K562 (cell line): ENCODE data around the gene MATCAP1. TPM values are rescaled to one million over a fixed set of nuclear protein-coding genes. Genes with fewer than 3 reads are reported as not detected.

ENCODE experiments used
- ATAC-seq: fragments of 200-7000 bp; cut with Tn5 transposase; 3 replicates; pipeline ENCODE4 v1.9.1; 2020; ENCODE audit warnings: moderate library complexity
- BruUV-seq: library from RNA; stranded (reverse); fragments of 400-500 nt; replicated peaks from 2 replicates; lab custom pipeline; 2021; lab: Mats Ljungman, UMichigan
- CTCF ChIA-PET: fragments of 300-600 bp; formaldehyde crosslinking; extraction: SDS; loops from one replicate; lab custom pipeline; 2021; ENCODE audit warnings: low intra/inter-chr PET ratio; lab: Yijun Ruan, JAX
- POLR2A ChIA-PET: fragments of 300-600, 350-650 bp; sonication (Branson Sonifier 250); formaldehyde crosslinking; extraction: SDS; loops from one replicate; lab custom pipeline; 2021; ENCODE audit warnings: antibody characterized with exemption, inconsistent platforms; lab: Yijun Ruan, JAX
- DNase-seq, 4 experiments: peaks; one replicate each; pipeline versions ENCODE4 v3.0.0 to v3.0.0-alpha.2; 2011 to 2018; ENCODE audit warnings: low spot score in 3 of 4, mixed read lengths in 3 of 4; ENCODE audit errors: extremely low read depth in 1 of 4
- FAIRE-seq: peaks from 2 replicates; lab custom pipeline; 2011; peaks lifted over from hg19 to GRCh38; lab: Jason Lieb, UNC
- H2AFZ ChIP-seq: 2 replicates; pipeline ENCODE4 v1.6.0; 2011; ENCODE audit warnings: low read depth, low read length, control low read depth, inconsistent platforms
- H3K27ac ChIP-seq: fragments of 200-600 bp; 3 replicates; pipeline ENCODE4 v1.8.0; 2011; ENCODE audit warnings: low read depth, mild to moderate bottlenecking, control low read depth, inconsistent platforms, low read length, moderate library complexity, mixed read lengths; ENCODE audit errors: extremely low read depth
- H3K27me3 ChIP-seq, 2 experiments: fragments of 300-600 bp in 1 of 2; 2 replicates in 1 of 2; 3 replicates in 1 of 2; pipeline versions ENCODE4 v1.6.0 to v1.8.0; 2011; ENCODE audit warnings: inconsistent platforms in 2 of 2, low read length in 2 of 2, mild to moderate bottlenecking in 1 of 2, mixed read lengths in 1 of 2, moderate library complexity in 1 of 2; ENCODE audit not compliant: control insufficient read depth in 2 of 2, insufficient read depth in 2 of 2
- H3K36me3 ChIP-seq: fragments of 300-600 bp; 3 replicates; pipeline ENCODE4 v1.8.0; 2011; ENCODE audit warnings: mild to moderate bottlenecking, low read length, inconsistent platforms; ENCODE audit not compliant: control insufficient read depth, insufficient read depth
- H3K4me1 ChIP-seq, 2 experiments: fragments of 200-600 bp in 1 of 2; replicated peaks in 1 of 2; 2 replicates in 1 of 2; 3 replicates in 1 of 2; pipeline versions ENCODE4 v1.5.1 to v1.8.0; 2011; ENCODE audit warnings: inconsistent platforms in 2 of 2, low read length in 2 of 2, mild to moderate bottlenecking in 1 of 2, mixed read lengths in 1 of 2, moderate library complexity in 1 of 2; ENCODE audit not compliant: control insufficient read depth in 2 of 2, insufficient read depth in 2 of 2
- H3K4me2 ChIP-seq: 2 replicates; pipeline ENCODE4 v1.6.1; 2011; ENCODE audit warnings: low read length, control low read depth, inconsistent platforms, mixed read lengths; ENCODE audit not compliant: insufficient read depth
- H3K4me3 ChIP-seq: fragments of 200-600 bp; sonication (generic), shearing (Covaris generic); 2 replicates; pipeline ENCODE4 v1.5.1; 2016; ENCODE audit warnings: control low read depth, inconsistent platforms
- H3K79me2 ChIP-seq: fragments of 200-600 bp; 3 replicates; pipeline ENCODE4 v1.8.0; 2011; ENCODE audit warnings: low read length, inconsistent platforms; ENCODE audit not compliant: control insufficient read depth, insufficient read depth
- H3K9ac ChIP-seq, 2 experiments: 2 replicates each; pipeline versions ENCODE4 v1.6.0 to v1.6.1; 2011; ENCODE audit warnings: low read depth in 2 of 2, low read length in 2 of 2, control low read depth in 1 of 2, inconsistent platforms in 1 of 2, mild to moderate bottlenecking in 1 of 2, mixed read lengths in 1 of 2; ENCODE audit not compliant: insufficient read depth in 1 of 2
- H3K9me1 ChIP-seq: one replicate; pipeline ENCODE4 v1.6.0; 2011; ENCODE audit warnings: inconsistent platforms, mild to moderate bottlenecking, low read length, moderate library complexity; ENCODE audit not compliant: control insufficient read depth, insufficient read depth
- H3K9me3 ChIP-seq: replicated peaks from 2 replicates; pipeline ENCODE4 v1.5.1; 2011; ENCODE audit warnings: low read depth, low read length, inconsistent platforms; ENCODE audit not compliant: control insufficient read depth, insufficient read depth
- H4K20me1 ChIP-seq: replicated peaks from 2 replicates; pipeline ENCODE4 v1.6.1; 2011; ENCODE audit warnings: low read length, inconsistent platforms, mixed read lengths; ENCODE audit not compliant: control insufficient read depth, insufficient read depth
- HDAC8 ChIP-seq: fragments of 450-650 bp; IDR thresholded peaks from 2 replicates; pipeline ENCODE4 v1.6.1; 2016; ENCODE audit warnings: mild to moderate bottlenecking, missing genetic modification characterization, moderate library complexity, missing compliant biosample characterization
- HNRNPK ChIP-seq: fragments of 200-400 bp; formaldehyde crosslinking; IDR thresholded peaks from one replicate; pipeline ENCODE4 v1.6.1; 2018; ENCODE audit warnings: mild to moderate bottlenecking, low read depth, low read length; ENCODE audit not compliant: poor library complexity, severe bottlenecking
- NFE2L1 ChIP-seq: fragments of 450-650 bp; IDR thresholded peaks from 2 replicates; pipeline ENCODE4 v1.6.1; 2016; ENCODE audit warnings: missing genetic modification characterization, low read depth, mild to moderate bottlenecking, missing compliant biosample characterization, moderate library complexity, borderline replicate concordance
- NR3C1 ChIP-seq: sonication (generic); formaldehyde crosslinking; IDR thresholded peaks from 2 replicates; pipeline ENCODE4 v1.8.1; 2022; ENCODE audit warnings: missing genetic modification reagents
- SAP30 ChIP-seq: fragments of 200-600 bp; sonication (generic); IDR thresholded peaks from 2 replicates; pipeline ENCODE4 v1.6.1; 2012; ENCODE audit warnings: borderline replicate concordance, low read depth, mild to moderate bottlenecking, moderate library complexity, low read length, control low read depth, inconsistent platforms; ENCODE audit not compliant: insufficient read depth, poor library complexity, severe bottlenecking
- SRSF1 ChIP-seq: fragments of 200-400 bp; formaldehyde crosslinking; IDR thresholded peaks from 2 replicates; pipeline ENCODE4 v1.6.1; 2017; ENCODE audit warnings: mild to moderate bottlenecking, low read depth, low read length, moderate library complexity
- TAF15 ChIP-seq: fragments of 200-400 bp; formaldehyde crosslinking; IDR thresholded peaks from 2 replicates; pipeline ENCODE4 v1.6.1; 2017; ENCODE audit warnings: mild to moderate bottlenecking, low read depth, low read length, moderate library complexity
- WGBS: fragments of 100-300 bp; shearing (Covaris generic); methylation state at CpG from one replicate; pipeline ENCODE4 v1.1.6; 2016; ENCODE audit warnings: low coverage, mixed read lengths; ENCODE audit not compliant: insufficient coverage; ENCODE audit errors: missing lambda C conversion rate; 5-methylcytosine and 5-hydroxymethylcytosine counted together
- in situ Hi-C: fragments of 300-500 bp; cut with MboI; formaldehyde crosslinking; loops from 4 replicates; pipeline ENCODE4 v1.15.0; 2018; ENCODE audit warnings: inconsistent platforms, mixed read lengths
- intact Hi-C: fragments of 100-400 bp; cut with micrococcal nuclease; formaldehyde crosslinking; loops from 2 replicates; pipeline ENCODE4 v1.14.2; 2022
- polyA plus RNA-seq, 8 experiments: library from polyadenylated mRNA; depleted of rRNA in 4 of 8; stranded (reverse) in 5 of 8; unstranded in 3 of 8; fragments of >200 nt; fragmentation: Nextera tagmentation in 2 of 8; fragmentation: Illumina TruSeq in 1 of 8; extraction: Ambion mirVana in 2 of 8; extraction: Trizol in 1 of 8; gene quantifications; 2 replicates each; pipeline versions ENCODE4 v1.2.1 to v1.2.3, GENCODE V29; 2011 to 2014; ENCODE audit warnings: inconsistent platforms in 1 of 8, missing spikeins in 1 of 8
- total RNA-seq, 7 experiments: library from RNA; depleted of rRNA in 6 of 7; stranded (reverse); fragments of >200 nt in 6 of 7; fragmentation: Illumina TruSeq in 2 of 7; extraction: Trizol in 2 of 7; gene quantifications; 2 replicates each; pipeline versions ENCODE4 v1.2.1 to v1.2.3, GENCODE V29; 2011 to 2021; ENCODE audit warnings: low replicate concordance in 1 of 7
- TF ChIP-seq, protein P1 (sequence below): sonication (generic); formaldehyde crosslinking; IDR thresholded peaks from 2 replicates; pipeline ENCODE4 v1.8.0; 2022; ENCODE audit warnings: mild to moderate bottlenecking, missing genetic modification reagents, borderline replicate concordance
- TF ChIP-seq, protein P2 (sequence below): sonication (generic); formaldehyde crosslinking; IDR thresholded peaks from 2 replicates; pipeline ENCODE4 v1.8.1; 2023; ENCODE audit warnings: mild to moderate bottlenecking, missing genetic modification reagents
- TF ChIP-seq, protein P3 (sequence below): fragments of 450-650 bp; IDR thresholded peaks from 2 replicates; pipeline ENCODE4 v1.7.1; 2018; ENCODE audit warnings: mild to moderate bottlenecking, low read depth; ENCODE audit not compliant: partially characterized antibody

Gene MATCAP1
- total and polyA plus RNA-seq, 9 of the 15 experiments (the other 6 are each of a cell fraction or from before 2014, with no cell fraction given) = 3.4 to 20.5 (median 10.3) TPM

DNA sequence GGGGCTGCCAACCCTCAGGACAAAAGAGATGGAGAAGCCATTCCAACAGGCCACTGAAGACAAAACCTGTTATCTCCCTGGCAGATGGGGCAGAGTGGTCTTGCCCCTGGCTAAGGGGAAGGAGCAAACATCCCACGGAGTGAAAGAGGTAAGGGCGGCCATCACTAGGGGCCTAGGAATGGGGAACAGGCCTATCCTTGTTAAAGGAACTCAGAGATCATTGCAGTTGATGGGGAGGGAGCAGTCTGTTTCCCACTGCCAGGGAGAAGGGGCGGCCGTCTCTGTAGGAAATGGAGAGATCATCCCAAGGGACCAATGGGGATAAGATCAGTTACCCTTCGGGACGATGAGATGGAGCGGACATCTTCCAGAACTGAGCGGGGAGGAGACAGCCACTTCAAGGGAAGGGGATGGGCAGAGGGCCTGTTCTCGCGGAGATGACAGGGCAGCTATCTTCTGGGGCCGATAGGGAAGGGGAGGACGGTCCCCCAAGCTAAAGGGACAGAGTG is 42.6 kb upstream of the MATCAP1 start (continued):
- TF ChIP-seq, protein P1, sequence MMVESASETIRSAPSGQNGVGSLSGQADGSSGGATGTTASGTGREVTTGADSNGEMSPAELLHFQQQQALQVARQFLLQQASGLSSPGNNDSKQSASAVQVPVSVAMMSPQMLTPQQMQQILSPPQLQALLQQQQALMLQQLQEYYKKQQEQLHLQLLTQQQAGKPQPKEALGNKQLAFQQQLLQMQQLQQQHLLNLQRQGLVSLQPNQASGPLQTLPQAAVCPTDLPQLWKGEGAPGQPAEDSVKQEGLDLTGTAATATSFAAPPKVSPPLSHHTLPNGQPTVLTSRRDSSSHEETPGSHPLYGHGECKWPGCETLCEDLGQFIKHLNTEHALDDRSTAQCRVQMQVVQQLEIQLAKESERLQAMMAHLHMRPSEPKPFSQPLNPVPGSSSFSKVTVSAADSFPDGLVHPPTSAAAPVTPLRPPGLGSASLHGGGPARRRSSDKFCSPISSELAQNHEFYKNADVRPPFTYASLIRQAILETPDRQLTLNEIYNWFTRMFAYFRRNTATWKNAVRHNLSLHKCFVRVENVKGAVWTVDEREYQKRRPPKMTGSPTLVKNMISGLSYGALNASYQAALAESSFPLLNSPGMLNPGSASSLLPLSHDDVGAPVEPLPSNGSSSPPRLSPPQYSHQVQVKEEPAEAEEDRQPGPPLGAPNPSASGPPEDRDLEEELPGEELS (CRISPR knock-in tag) = peak; percentile 34; the same call in 1 of the 2 replicates
- TF ChIP-seq, protein P2, sequence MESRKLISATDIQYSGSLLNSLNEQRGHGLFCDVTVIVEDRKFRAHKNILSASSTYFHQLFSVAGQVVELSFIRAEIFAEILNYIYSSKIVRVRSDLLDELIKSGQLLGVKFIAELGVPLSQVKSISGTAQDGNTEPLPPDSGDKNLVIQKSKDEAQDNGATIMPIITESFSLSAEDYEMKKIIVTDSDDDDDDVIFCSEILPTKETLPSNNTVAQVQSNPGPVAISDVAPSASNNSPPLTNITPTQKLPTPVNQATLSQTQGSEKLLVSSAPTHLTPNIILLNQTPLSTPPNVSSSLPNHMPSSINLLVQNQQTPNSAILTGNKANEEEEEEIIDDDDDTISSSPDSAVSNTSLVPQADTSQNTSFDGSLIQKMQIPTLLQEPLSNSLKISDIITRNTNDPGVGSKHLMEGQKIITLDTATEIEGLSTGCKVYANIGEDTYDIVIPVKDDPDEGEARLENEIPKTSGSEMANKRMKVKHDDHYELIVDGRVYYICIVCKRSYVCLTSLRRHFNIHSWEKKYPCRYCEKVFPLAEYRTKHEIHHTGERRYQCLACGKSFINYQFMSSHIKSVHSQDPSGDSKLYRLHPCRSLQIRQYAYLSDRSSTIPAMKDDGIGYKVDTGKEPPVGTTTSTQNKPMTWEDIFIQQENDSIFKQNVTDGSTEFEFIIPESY (CRISPR knock-in tag) = no peak

DNA sequence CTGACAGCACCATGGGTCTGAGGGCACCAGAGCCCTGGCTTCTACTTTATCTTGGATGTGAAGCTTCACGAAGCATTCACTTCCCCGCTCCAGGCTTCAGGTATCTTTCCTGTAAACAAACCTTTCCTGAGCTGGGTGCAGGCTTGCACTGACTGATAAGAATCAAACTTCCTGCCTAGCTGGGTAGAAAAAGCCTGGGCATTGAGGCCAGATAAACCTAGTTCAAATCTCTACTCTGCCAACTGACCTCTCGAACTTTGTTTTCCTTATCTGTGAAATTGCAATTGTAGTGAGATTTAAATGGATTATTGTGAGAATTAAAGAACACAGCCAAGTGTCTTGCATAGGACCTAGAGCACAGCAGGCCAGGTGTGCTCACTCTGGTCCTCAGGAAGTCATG is 40.2 kb upstream of the MATCAP1 start:
- H3K4me2 ChIP-seq = no peak overlapping the region
- no peak overlapping the region for H3K4me3 ChIP-seq
- FAIRE-seq (peak; percentile 23), ATAC-seq (no peak)
- H4K20me1 ChIP-seq = no peaks in the 10 kb centered on the region
- POLR2A ChIA-PET = interaction anchor here (0.7 to 2.1 kb wide), 6 partner anchors 7 to 21 kb away, joined by 3 to 8 read pairs (median 4); no protein-coding TSS in a partner anchor
- WGBS = 5% methylated on average over 3 of the region's 3 CpGs
- no peak overlapping the region for H2AFZ ChIP-seq
- no peak for TF ChIP-seq NFE2L1
- no peak for TF ChIP-seq HNRNPK
- TF ChIP-seq HDAC8 (tag) = no peak
- TF ChIP-seq, protein P3, sequence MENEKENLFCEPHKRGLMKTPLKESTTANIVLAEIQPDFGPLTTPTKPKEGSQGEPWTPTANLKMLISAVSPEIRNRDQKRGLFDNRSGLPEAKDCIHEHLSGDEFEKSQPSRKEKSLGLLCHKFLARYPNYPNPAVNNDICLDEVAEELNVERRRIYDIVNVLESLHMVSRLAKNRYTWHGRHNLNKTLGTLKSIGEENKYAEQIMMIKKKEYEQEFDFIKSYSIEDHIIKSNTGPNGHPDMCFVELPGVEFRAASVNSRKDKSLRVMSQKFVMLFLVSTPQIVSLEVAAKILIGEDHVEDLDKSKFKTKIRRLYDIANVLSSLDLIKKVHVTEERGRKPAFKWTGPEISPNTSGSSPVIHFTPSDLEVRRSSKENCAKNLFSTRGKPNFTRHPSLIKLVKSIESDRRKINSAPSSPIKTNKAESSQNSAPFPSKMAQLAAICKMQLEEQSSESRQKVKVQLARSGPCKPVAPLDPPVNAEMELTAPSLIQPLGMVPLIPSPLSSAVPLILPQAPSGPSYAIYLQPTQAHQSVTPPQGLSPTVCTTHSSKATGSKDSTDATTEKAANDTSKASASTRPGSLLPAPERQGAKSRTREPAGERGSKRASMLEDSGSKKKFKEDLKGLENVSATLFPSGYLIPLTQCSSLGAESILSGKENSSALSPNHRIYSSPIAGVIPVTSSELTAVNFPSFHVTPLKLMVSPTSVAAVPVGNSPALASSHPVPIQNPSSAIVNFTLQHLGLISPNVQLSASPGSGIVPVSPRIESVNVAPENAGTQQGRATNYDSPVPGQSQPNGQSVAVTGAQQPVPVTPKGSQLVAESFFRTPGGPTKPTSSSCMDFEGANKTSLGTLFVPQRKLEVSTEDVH = no peak
- TF ChIP-seq NR3C1 (CRISPR knock-in tag) = no peak
- no peak for TF ChIP-seq SAP30
- no peak for TF ChIP-seq SRSF1
- no peak for TF ChIP-seq TAF15
- TF ChIP-seq, all 486 proteins: peak for 0
- peaks cover 20% of the 10 kb centered on the region; the same call in 2 of the 3 replicates for H3K36me3 ChIP-seq
- no TSS peak for BruUV-seq
- DNase-seq = no peak
- no peaks in the 10 kb centered on the region for H3K9me1 ChIP-seq
- in situ Hi-C loops = no loop called here
- CTCF ChIA-PET = no interaction called here
- peaks cover 18 to 20% of the 10 kb centered on the region in 2 experiments for H3K4me1 ChIP-seq
- intact Hi-C loops = no loop called here
- no peaks in the 10 kb centered on the region for H3K27me3 ChIP-seq
- H3K9ac ChIP-seq = 0 out of 4 replicates have a peak overlapping the region, but pooled peaks of 1 of the 2 experiments have one; percentile 5
- no peaks in the 10 kb centered on the region for H3K9me3 ChIP-seq
- H3K27ac ChIP-seq = no peak overlapping the region
- peaks cover 21% of the 10 kb centered on the region for H3K79me2 ChIP-seq
